Stimulated activated naive CD4-positive, alpha-beta T cell (primary cell): ENCODE results near the gene ZNF469.
"Not testable (repeated sequence)": the region's sequence is repeated elsewhere in the genome, so short reads cannot be mapped to it uniquely, and the experiment has no call there.

Experiments used
- DNase-seq, 6 experiments: peaks; one replicate each; lab custom pipeline; 2025; lab: John Stamatoyannopoulos, UW

Gene ZNF469

GRCh38 chr16:88359008-88359407 is 23.8 kb upstream of the ZNF469 start:
- no peak for DNase-seq

GRCh38 chr16:88360401-88360800 is 22.4 kb upstream of the ZNF469 start:
- not testable (repeated sequence) for DNase-seq

- DNase-seq = no peak
Observed at GRCh38 chr16:88360999-88361398, 21.8 kb upstream of the ZNF469 start.

GRCh38 chr16:88361775-88362174 is 21.0 kb upstream of the ZNF469 start:
- DNase-seq = no peak

GRCh38 chr16:88363239-88363891 is 19.4 kb upstream of the ZNF469 start:
- no peak for DNase-seq

- no peak for DNase-seq
Observed at GRCh38 chr16:88365244-88365865, 17.4 kb upstream of the ZNF469 start.

GRCh38 chr16:88366032-88366703 is 16.6 kb upstream of the ZNF469 start:
- no peak for DNase-seq

GRCh38 chr16:88366704-88367047 is 16.1 kb upstream of the ZNF469 start:
- DNase-seq = no peak

GRCh38 chr16:88367560-88367959 is 15.2 kb upstream of the ZNF469 start:
- DNase-seq = no peak

GRCh38 chr16:88368036-88368435 is 14.7 kb upstream of the ZNF469 start:
- no peak for DNase-seq

- DNase-seq = no peak
Observed at GRCh38 chr16:88368994-88369393, 13.8 kb upstream of the ZNF469 start.

- DNase-seq = no peak
Observed at GRCh38 chr16:88369447-88370008, 13.2 kb upstream of the ZNF469 start.

GRCh38 chr16:88370365-88370764 is 12.4 kb upstream of the ZNF469 start:
- no peak for DNase-seq

GRCh38 chr16:88372522-88372921 is 10.2 kb upstream of the ZNF469 start:
- no peak for DNase-seq

- DNase-seq = no peak
Observed at GRCh38 chr16:88373211-88373610, 9.5 kb upstream of the ZNF469 start.

- no peak for DNase-seq
Observed at GRCh38 chr16:88373927-88374492, 8.7 kb upstream of the ZNF469 start.

- no peak for DNase-seq
Observed at GRCh38 chr16:88374736-88375135, 8.0 kb upstream of the ZNF469 start.

GRCh38 chr16:88375236-88375975 is 7.4 kb upstream of the ZNF469 start:
- no peak for DNase-seq

GRCh38 chr16:88375996-88376834 is 6.5 kb upstream of the ZNF469 start:
- DNase-seq = no peak

GRCh38 chr16:88376835-88377726 is 5.7 kb upstream of the ZNF469 start:
- DNase-seq = no peak
